H1 (cell line): ENCODE results near the gene SYT17. TPM values are rescaled to one million over a fixed set of nuclear protein-coding genes. Genes with fewer than 3 reads are reported as not detected.

Experiments used
- CTCF ChIA-PET: fragments of 300-600 bp; sonication (Branson Sonifier 250); formaldehyde crosslinking; loops from one replicate; lab custom pipeline; 2021; ENCODE audit not compliant: partially characterized antibody; lab: Charles Lee
- POLR2A ChIA-PET: fragments of 300-600 bp; sonication (Branson Sonifier 250); formaldehyde crosslinking; loops from one replicate; lab custom pipeline; 2021; ENCODE audit warnings: inconsistent platforms; ENCODE audit not compliant: partially characterized antibody; lab: Charles Lee
- DNase-seq, 2 experiments: peaks; one replicate each; pipeline versions ENCODE4 v3.0.0 to v3.0.0-alpha.2; 2010 to 2022; ENCODE audit warnings: low spot score in 2 of 2, low read depth in 1 of 2, mixed read lengths in 1 of 2
- FAIRE-seq: peaks from 2 replicates; lab custom pipeline; 2011; peaks lifted over from hg19 to GRCh38; lab: Jason Lieb, UNC
- H2AFZ ChIP-seq: 2 replicates; pipeline ENCODE4 v1.8.1; 2012; ENCODE audit warnings: low read length, inconsistent platforms
- H2AK5ac ChIP-seq: 2 replicates; pipeline ENCODE4 v1.6.1; 2013; ENCODE audit warnings: low read depth, low read length
- H2BK120ac ChIP-seq: replicated peaks from 2 replicates; pipeline ENCODE3; 2013; ENCODE audit warnings: low read depth, low read length, inconsistent platforms
- H2BK12ac ChIP-seq: 2 replicates; pipeline ENCODE4 v1.6.1; 2013; ENCODE audit warnings: low read depth, low read length
- H2BK15ac ChIP-seq: 2 replicates; pipeline ENCODE4 v1.6.1; 2013; ENCODE audit warnings: low read length
- H2BK20ac ChIP-seq: 2 replicates; pipeline ENCODE4 v1.6.1; 2013; ENCODE audit warnings: low read length
- H2BK5ac ChIP-seq: 2 replicates; pipeline ENCODE4 v1.6.1; 2013; ENCODE audit warnings: low read depth, low read length
- H3K14ac ChIP-seq: 2 replicates; pipeline ENCODE4 v1.6.1; 2013; ENCODE audit warnings: inconsistent platforms; ENCODE audit not compliant: insufficient read length
- H3K18ac ChIP-seq: 2 replicates; pipeline ENCODE4 v1.6.1; 2013; ENCODE audit warnings: low read length; ENCODE audit errors: extremely low read depth
- H3K23ac ChIP-seq: 2 replicates; pipeline ENCODE4 v1.6.1; 2013; ENCODE audit warnings: inconsistent platforms; ENCODE audit not compliant: insufficient read length
- H3K23me2 ChIP-seq: 2 replicates; pipeline ENCODE4 v1.6.1; 2013; ENCODE audit warnings: low read depth, low read length
- H3K27ac ChIP-seq: 2 replicates; pipeline ENCODE4 v1.6.1; 2011; ENCODE audit warnings: low read depth, low read length, inconsistent platforms
- H3K27me3 ChIP-seq, 4 experiments: replicated peaks in 1 of 4; 1 replicate in 1 of 4; 2 replicates in 3 of 4; pipeline versions ENCODE4 v1.6.1 to v1.8.1; 2011 to 2013; ENCODE audit warnings: low read length in 3 of 4, mild to moderate bottlenecking in 3 of 4, inconsistent platforms in 2 of 4, mixed read lengths in 2 of 4, moderate library complexity in 1 of 4; ENCODE audit not compliant: control insufficient read depth in 3 of 4, insufficient read depth in 3 of 4; ENCODE audit errors: extremely low read depth in 1 of 4
- H3K36me3 ChIP-seq, 4 experiments: 2 replicates each; pipeline versions ENCODE4 v1.6.1 to v1.8.1; 2011 to 2013; ENCODE audit warnings: mild to moderate bottlenecking in 4 of 4, low read length in 3 of 4, moderate library complexity in 2 of 4, control low read depth in 1 of 4, inconsistent platforms in 1 of 4; ENCODE audit not compliant: insufficient read depth in 4 of 4, control insufficient read depth in 2 of 4
- H3K4ac ChIP-seq: replicated peaks from 2 replicates; pipeline ENCODE3; 2013; ENCODE audit warnings: low read length, low read depth, mixed read lengths, inconsistent platforms; ENCODE audit not compliant: insufficient read length
- H3K4me1 ChIP-seq, 4 experiments: replicated peaks in 1 of 4; 1 replicate in 1 of 4; 2 replicates in 3 of 4; pipeline versions ENCODE4 v1.6.1 to v1.8.1; 2011 to 2013; ENCODE audit warnings: low read length in 3 of 4, inconsistent platforms in 2 of 4, mixed read lengths in 1 of 4; ENCODE audit not compliant: insufficient read depth in 4 of 4, control insufficient read depth in 3 of 4
- H3K4me2 ChIP-seq, 2 experiments: 2 replicates each; pipeline versions ENCODE4 v1.6.1 to v1.8.1; 2011 to 2013; ENCODE audit warnings: low read depth in 2 of 2, low read length in 2 of 2, control low read depth in 1 of 2, inconsistent platforms in 1 of 2, mild to moderate bottlenecking in 1 of 2; ENCODE audit not compliant: insufficient read depth in 1 of 2
- H3K4me3 ChIP-seq, 4 experiments: fragments of 200-600, 300-600 bp in 1 of 4; sonication (generic), shearing (Covaris generic), sonication (Bioruptor Twin) in 1 of 4; 2 replicates each; pipeline versions ENCODE4 v1.5.1 to v1.8.1; 2011 to 2016; ENCODE audit warnings: low read length in 4 of 4, low read depth in 3 of 4, control low read depth in 2 of 4, inconsistent platforms in 2 of 4, mild to moderate bottlenecking in 2 of 4, mixed read lengths in 1 of 4, moderate library complexity in 1 of 4; ENCODE audit not compliant: insufficient read depth in 2 of 4; ENCODE audit errors: extremely low read depth in 1 of 4
- H3K56ac ChIP-seq: replicated peaks from 2 replicates; pipeline ENCODE3; 2013; ENCODE audit warnings: low read depth, mild to moderate bottlenecking, mixed read lengths, low read length, inconsistent platforms; ENCODE audit not compliant: insufficient read length
- H3K79me1 ChIP-seq: 2 replicates; pipeline ENCODE4 v1.6.1; 2013; ENCODE audit warnings: low read depth, low read length, control low read depth
- H3K79me2 ChIP-seq, 2 experiments: 2 replicates each; pipeline versions ENCODE4 v1.6.1 to v1.8.1; 2012 to 2013; ENCODE audit warnings: low read length in 2 of 2, mild to moderate bottlenecking in 2 of 2, inconsistent platforms in 1 of 2; ENCODE audit not compliant: insufficient read depth in 2 of 2, control insufficient read depth in 1 of 2
- H3K9ac ChIP-seq, 4 experiments: replicated peaks in 1 of 4; 1 replicate in 1 of 4; 2 replicates in 3 of 4; pipeline versions ENCODE4 v1.6.1 to v1.8.1; 2011 to 2013; ENCODE audit warnings: low read depth in 3 of 4, low read length in 3 of 4, control low read depth in 2 of 4, mild to moderate bottlenecking in 2 of 4, moderate library complexity in 2 of 4, inconsistent platforms in 1 of 4; ENCODE audit errors: extremely low read depth in 1 of 4
- H3K9me3 ChIP-seq, 2 experiments: 2 replicates each; pipeline versions ENCODE4 v1.6.1 to v1.8.1; 2012 to 2013; ENCODE audit warnings: mild to moderate bottlenecking in 2 of 2, moderate library complexity in 2 of 2, control low read depth in 1 of 2, inconsistent platforms in 1 of 2, low read depth in 1 of 2, low read length in 1 of 2, mixed read lengths in 1 of 2; ENCODE audit not compliant: insufficient read depth in 2 of 2
- H4K20me1 ChIP-seq, 2 experiments: replicated peaks in 1 of 2; 2 replicates each; pipeline versions ENCODE3 to v1.8.1; 2011 to 2013; ENCODE audit warnings: inconsistent platforms in 2 of 2, low read length in 2 of 2, mild to moderate bottlenecking in 1 of 2; ENCODE audit not compliant: insufficient read depth in 2 of 2, control insufficient read depth in 1 of 2
- H4K5ac ChIP-seq: 2 replicates; pipeline ENCODE4 v1.6.1; 2013; ENCODE audit warnings: low read length, low read depth, mixed read lengths, inconsistent platforms; ENCODE audit not compliant: insufficient read length
- H4K8ac ChIP-seq: 2 replicates; pipeline ENCODE4 v1.8.0; 2013; ENCODE audit warnings: mild to moderate bottlenecking, moderate library complexity, low read length, inconsistent platforms; ENCODE audit not compliant: insufficient read depth; ENCODE audit errors: extremely low read depth
- H4K91ac ChIP-seq: replicated peaks from 2 replicates; pipeline ENCODE3; 2013; ENCODE audit warnings: low read length, mixed read lengths, inconsistent platforms; ENCODE audit not compliant: insufficient read length
- HDAC2 ChIP-seq, 2 experiments: fragments of 300-600 bp in 1 of 2; sonication (generic) in 1 of 2; IDR thresholded peaks; 2 replicates each; pipeline ENCODE4 v1.6.1; 2011 to 2012; ENCODE audit warnings: low read depth in 2 of 2, low read length in 2 of 2, mild to moderate bottlenecking in 2 of 2, moderate library complexity in 2 of 2, borderline replicate concordance in 1 of 2, inconsistent platforms in 1 of 2
- ZNF274 ChIP-seq: IDR thresholded peaks from 2 replicates; pipeline ENCODE4 v1.7.0; 2012; ENCODE audit warnings: low read length, borderline replicate concordance; ENCODE audit errors: extremely low read depth
- WGBS, 2 experiments: shearing (Covaris generic) in 1 of 2; methylation state at CpG; one replicate each; pipeline versions ENCODE4 v1.1.6 to v1.1.7; 2013 to 2015; ENCODE audit warnings: low lambda C conversion rate in 2 of 2, mixed read lengths in 2 of 2, inconsistent platforms in 1 of 2, low coverage in 1 of 2, missing lambda C conversion rate in 1 of 2; ENCODE audit not compliant: insufficient replicate concordance in 2 of 2, insufficient coverage in 1 of 2, insufficient read length in 1 of 2; ENCODE audit errors: extremely low coverage in 1 of 2, missing lambda C conversion rate in 1 of 2; 5-methylcytosine and 5-hydroxymethylcytosine counted together
- polyA plus RNA-seq, 7 experiments: library from polyadenylated mRNA; depleted of rRNA in 3 of 7; stranded (reverse) in 5 of 7; unstranded in 2 of 7; fragments of >200 nt in 5 of 7; fragments of 200-250 nt in 2 of 7; gene quantifications; 1 replicate in 5 of 7; 2 replicates in 1 of 7; 4 replicates in 1 of 7; pipeline versions ENCODE4 v1.2.1 to v1.2.3, GENCODE V29; 2011 to 2013; ENCODE audit warnings: missing spikeins in 2 of 7, mixed read lengths in 2 of 7
- total RNA-seq: library from RNA; stranded (reverse); fragmentation: NEBNext Ultra II Directional; extraction: Animal tissue kit (Norgen Biotek cat#: 25700); gene quantifications from 2 replicates; pipeline ENCODE4 v1.2.1, GENCODE V29; 2021

The SYT17 gene
- total and polyA plus RNA-seq, 2 of the 8 experiments (the other 6 are each of a cell fraction or from before 2014, with no cell fraction given), result 5.8 to 18.1 TPM

DNA sequence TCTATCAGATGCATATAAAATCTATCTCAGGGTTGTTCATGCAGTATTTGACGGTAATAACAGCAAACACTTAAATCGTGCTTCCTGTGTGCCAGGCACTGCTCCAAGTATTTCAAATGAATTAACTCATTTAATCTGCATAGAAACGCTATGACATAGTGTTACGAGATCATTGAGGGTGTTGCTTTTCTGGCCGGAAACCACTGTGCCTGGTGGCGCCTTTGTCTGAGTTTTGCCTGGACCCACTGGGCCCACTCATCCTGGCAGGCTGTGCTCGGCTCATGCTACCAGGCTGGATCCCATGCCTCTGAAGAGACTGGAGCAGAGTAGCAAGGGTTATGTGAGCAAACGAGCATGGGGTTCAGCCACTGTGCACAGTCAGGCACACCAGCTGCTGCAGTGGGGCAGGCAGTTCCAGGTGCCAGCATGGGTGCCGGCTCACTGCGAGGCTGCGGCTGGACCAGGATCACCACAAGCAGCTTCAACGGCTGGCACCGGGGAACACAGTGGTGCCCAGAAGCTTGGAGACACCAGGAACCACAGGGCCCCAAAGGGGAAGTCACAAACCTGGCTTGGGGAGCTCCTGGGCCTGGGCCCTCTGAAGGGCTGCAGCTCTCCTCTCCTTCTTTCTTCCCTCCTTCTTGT, 71.6 kb downstream of the SYT17 start:
- H3K23me2 ChIP-seq, result no peaks in the 10 kb centered on the region
- no peak overlapping the region for H3K4me2 ChIP-seq
- DNase-seq, result no peak
- no peak overlapping the region for H3K4me3 ChIP-seq
- H3K9me3 ChIP-seq, result peaks cover 4 to 16% of the 10 kb centered on the region in 2 experiments; a peak in 3 of 4 replicates
- H3K4ac ChIP-seq, result no peak overlapping the region
- no peak overlapping the region for H3K18ac ChIP-seq
- no peak overlapping the region for H2BK20ac ChIP-seq
- H2BK12ac ChIP-seq, result peak overlapping the region; percentile 55; the same call in 1 of the 2 replicates
- no peak for FAIRE-seq
- no peaks in the 10 kb centered on the region for H4K20me1 ChIP-seq
- H3K23ac ChIP-seq, result no peak overlapping the region
- no peak overlapping the region for H3K14ac ChIP-seq
- H3K27me3 ChIP-seq, result no peaks in the 10 kb centered on the region
- H3K9ac ChIP-seq, result no peak overlapping the region
- no peaks in the 10 kb centered on the region for H3K36me3 ChIP-seq
- no peak overlapping the region for H4K8ac ChIP-seq
- H3K79me1 ChIP-seq, result no peaks in the 10 kb centered on the region
- no peak overlapping the region for H2AFZ ChIP-seq
- H2BK15ac ChIP-seq, result no peak overlapping the region
- WGBS, 2 experiments, result 90% methylated on average over 12 of the region's 13 CpGs; no CpG with 5 or more reads in 1 of the 2 experiments
- no peak overlapping the region for H2BK120ac ChIP-seq
- no peak overlapping the region for H4K5ac ChIP-seq
- no peak overlapping the region for H3K27ac ChIP-seq
- no peaks in the 10 kb centered on the region for H3K79me2 ChIP-seq
- H2AK5ac ChIP-seq, result no peak overlapping the region
- TF ChIP-seq HDAC2 (IDR thresholded peaks at IDR 0.05; ENCODE audit: borderline replicate concordance in 1 of 2, low read depth in 2 of 2, low read length in 2 of 2) (no peak), ZNF274 (no peak)
- H4K91ac ChIP-seq, result no peak overlapping the region
- CTCF ChIA-PET, result interaction anchor here (0.7 to 2.9 kb wide), 7 partner anchors 11 to 60 kb away, joined by 3 to 12 read pairs (median 3); no protein-coding TSS in a partner anchor
- no peak overlapping the region for H2BK5ac ChIP-seq
- no peaks in the 10 kb centered on the region for H3K4me1 ChIP-seq
- POLR2A ChIA-PET, result interaction anchor here (0.6 to 2.0 kb wide), 3 partner anchors 9 to 115 kb away, joined by 3 to 4 read pairs (median 3); no protein-coding TSS in a partner anchor
- H3K56ac ChIP-seq, result no peak overlapping the region
